GM19023 (cell line): ENCODE measurements around the gene FOXL3.

Experiments used
- ATAC-seq: cut with Tn5 transposase; IDR thresholded peaks from one replicate; pipeline ENCODE4 v1.9.1; 2021; ENCODE audit warnings: mild to moderate bottlenecking, moderate library complexity; ENCODE audit not compliant: unreplicated experiment

The FOXL3 gene

GRCh38 chr7:265998-266850, 23.7 kb upstream of the FOXL3 start:
- ATAC-seq: no peak

- no peak for ATAC-seq
Observed at GRCh38 chr7:266851-267840, 22.8 kb upstream of the FOXL3 start.

DNA sequence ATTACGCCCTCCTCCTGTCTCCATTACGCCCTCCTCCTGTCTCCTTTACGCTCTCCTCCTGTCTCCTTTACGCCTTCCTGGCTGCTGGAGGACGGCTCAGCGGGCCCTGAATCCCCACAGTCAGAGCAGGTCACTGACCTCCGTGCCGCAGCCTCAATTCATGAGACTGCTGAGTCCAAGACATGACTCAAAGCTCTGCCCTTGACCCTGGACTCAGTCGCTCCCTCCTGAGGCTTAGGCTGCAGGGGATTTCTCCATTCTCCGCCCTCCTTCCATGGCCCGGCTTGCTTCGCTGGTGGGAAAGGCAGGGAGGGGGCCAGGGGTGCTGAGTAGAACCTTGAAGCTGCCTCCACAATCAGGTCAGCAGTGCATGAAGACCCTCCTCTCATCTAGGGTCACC, 21.0 kb upstream of the FOXL3 start:
- ATAC-seq: no peak

DNA sequence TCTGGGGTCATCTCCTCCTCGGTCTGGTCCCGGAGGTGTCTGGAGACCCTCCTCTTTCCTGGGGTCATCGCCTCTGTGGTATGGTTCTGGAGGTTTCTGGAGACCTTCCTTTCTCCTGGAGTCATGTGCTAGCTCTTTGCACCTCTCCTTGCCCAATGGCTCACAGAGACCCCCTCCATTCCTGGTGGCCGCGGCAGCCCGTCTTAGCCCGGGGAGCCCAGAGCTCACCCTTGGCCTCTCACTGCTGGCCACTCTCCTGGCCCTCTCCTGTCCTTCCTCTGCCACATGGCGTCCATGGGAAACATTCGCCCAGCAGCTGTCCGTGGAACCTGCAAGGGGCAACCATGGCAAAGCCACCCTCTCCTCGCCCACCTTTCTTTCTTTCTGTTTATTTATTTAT, 20.2 kb upstream of the FOXL3 start:
- no peak for ATAC-seq

DNA sequence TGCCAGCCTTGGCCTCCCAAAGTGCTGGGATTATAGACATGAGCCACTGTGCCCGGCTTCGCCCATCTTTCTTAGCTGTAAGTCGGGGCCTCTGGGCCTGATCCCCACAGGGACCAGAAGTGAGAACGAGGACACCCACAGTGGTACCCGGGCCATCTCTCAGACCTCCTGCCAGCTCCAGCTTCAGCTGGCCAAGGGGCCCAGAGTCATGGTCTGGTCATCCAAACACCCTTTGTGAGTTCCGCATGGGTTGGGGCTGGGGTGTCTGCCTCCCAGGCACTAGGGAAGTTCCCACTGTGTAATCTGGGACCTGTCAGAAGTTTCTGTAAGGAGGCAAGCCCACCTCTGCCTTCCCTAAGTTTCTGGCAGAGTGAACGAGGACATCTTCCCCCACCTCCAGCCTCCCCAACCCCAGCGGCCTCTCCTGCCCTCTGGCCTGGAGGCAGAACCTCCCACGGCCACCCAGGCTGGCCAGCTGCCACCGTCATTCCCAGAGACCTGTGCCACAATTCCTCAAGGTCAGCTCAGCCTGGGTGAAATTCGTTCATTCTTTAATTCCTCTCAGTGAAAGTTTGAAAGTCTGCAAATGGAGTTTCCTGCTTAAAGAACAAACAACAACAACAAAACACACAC, 19.5 kb upstream of the FOXL3 start:
- ATAC-seq: no peak

DNA sequence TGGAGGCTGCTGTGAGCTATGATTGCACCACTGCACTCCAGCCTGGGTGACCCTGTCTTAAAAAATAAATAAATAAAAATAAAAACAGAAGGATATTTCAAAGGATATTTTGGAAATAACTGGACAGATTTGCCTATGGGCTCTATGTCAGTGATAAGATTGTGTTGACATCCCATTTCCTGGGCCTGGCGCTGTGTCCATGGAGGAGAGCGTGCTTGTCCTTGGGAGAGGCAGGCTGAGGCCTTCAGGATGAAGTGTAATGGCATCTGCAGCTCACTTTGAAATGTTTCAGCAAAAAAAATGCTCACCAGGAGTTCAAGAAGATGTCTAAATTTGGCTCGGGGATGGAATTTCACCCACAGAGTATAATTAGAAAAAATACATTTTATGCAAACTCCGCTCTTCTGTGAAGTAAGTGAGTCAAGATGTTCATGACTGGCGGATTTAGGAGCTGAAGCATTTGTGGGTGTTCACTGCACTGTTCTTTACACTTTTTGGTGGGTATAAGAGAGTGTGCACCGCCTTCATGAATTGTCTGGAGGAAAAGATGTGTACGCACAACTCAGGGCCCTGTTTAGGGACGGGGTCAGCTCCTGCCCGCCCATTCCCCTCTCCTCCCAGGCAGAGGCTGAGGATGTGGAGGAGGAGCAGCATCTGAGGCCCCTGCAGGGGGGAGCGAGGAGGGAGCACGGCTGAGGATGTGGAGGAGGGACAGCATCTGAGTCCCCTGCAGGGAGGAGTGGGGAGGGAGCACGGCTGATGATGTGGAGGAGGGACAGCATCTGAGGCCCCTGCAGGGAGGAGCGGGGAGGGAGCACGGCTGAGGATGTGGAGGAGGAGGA, 18.5 kb upstream of the FOXL3 start:
- ATAC-seq: no peak

DNA sequence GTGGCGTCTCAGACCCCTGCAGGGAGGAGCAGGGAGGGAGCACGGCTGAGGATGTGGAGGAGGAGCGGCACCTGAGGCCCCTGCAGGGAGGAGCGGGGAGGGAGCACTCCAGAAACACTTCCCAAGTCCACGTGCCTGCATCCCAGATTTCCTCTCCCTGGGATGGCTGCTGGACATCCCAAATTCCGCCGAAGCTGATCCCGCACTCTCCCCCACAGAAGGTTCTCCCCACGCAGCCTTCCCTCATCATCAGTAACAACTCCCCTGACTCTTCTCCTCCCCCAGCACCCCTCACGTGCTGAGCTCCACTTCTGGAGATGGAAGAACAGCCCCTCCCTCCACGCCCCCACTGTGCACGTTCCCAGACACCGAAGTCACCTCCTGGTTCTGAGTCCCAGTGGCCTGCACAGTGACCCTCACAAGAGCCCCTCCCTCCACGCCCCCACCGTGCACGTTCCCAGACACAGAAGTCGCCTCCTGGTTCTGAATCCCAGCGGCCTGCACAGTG, 17.8 kb upstream of the FOXL3 start:
- ATAC-seq: no peak

- no peak for ATAC-seq
Observed at GRCh38 chr7:272631-273030, 17.3 kb upstream of the FOXL3 start.

GRCh38 chr7:273327-273726, 16.6 kb upstream of the FOXL3 start:
- no peak for ATAC-seq

GRCh38 chr7:274266-274665, 15.7 kb upstream of the FOXL3 start:
- no peak for ATAC-seq

- ATAC-seq: no peak
Observed at GRCh38 chr7:276230-276835, 13.6 kb upstream of the FOXL3 start.

- ATAC-seq: no peak
Observed at GRCh38 chr7:277228-277627, 12.7 kb upstream of the FOXL3 start.

DNA sequence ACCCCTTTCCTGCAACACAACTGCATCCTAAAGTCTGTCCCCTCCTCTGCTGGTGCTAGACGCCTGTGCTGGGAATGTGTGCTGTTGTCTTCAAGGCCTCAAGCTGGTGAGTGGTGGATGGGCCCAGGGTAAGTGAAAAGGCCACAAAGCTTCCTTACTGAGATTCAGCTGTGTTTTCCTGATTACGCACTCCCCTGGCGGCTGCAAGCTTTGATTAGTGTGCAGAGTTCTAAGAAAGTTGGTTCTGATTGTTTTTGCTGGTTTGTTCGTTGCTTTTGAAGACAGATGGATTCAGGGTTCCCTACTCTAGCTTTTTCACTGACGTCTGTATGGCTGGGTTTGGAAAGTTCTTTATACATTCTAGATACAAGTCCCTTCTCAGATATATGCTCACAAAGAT, 11.9 kb upstream of the FOXL3 start:
- no peak for ATAC-seq

- ATAC-seq: no peak
Observed at GRCh38 chr7:279821-280220, 10.1 kb upstream of the FOXL3 start.

DNA sequence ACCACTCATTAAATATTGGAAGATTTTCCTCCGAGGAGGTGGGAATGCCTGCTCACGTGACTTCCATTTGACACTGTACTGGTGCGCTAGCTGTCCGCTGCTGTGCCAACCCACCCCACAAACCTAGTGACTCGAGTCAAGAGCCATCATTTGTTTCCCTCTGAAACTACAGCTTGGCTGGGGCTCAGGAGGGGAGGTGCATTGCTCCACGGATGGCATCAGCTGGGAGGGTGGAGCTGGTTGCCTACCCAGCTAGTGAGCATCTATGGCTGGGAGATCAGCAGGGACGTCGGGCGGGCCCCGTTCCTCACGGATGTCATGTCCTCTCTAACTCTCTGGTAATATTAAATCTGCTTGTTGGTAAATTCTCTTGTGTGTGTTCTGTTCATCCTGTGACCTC, 9.5 kb upstream of the FOXL3 start:
- ATAC-seq: no peak

- ATAC-seq: no peak
Observed at GRCh38 chr7:281637-282036, 8.3 kb upstream of the FOXL3 start.

DNA sequence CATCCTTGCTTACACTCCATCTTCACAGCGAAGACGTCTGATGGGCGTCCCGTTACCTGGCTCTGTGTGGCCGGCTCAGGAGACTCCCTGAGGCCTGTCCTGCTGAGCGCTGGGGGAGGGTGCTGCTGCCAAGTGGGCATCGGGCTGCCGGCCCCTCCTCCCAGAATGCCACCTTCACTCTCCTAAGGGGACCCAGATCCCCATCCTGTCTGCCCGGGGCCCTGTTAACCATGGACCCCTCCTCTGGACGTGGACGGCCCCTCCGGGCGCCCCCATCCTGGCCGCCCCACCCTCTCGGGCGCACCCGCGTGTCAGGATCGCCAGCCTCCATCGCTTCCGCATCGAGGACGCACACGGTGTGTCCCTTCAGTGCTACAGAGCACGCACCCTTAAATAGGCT, 7.3 kb upstream of the FOXL3 start:
- no peak for ATAC-seq

DNA sequence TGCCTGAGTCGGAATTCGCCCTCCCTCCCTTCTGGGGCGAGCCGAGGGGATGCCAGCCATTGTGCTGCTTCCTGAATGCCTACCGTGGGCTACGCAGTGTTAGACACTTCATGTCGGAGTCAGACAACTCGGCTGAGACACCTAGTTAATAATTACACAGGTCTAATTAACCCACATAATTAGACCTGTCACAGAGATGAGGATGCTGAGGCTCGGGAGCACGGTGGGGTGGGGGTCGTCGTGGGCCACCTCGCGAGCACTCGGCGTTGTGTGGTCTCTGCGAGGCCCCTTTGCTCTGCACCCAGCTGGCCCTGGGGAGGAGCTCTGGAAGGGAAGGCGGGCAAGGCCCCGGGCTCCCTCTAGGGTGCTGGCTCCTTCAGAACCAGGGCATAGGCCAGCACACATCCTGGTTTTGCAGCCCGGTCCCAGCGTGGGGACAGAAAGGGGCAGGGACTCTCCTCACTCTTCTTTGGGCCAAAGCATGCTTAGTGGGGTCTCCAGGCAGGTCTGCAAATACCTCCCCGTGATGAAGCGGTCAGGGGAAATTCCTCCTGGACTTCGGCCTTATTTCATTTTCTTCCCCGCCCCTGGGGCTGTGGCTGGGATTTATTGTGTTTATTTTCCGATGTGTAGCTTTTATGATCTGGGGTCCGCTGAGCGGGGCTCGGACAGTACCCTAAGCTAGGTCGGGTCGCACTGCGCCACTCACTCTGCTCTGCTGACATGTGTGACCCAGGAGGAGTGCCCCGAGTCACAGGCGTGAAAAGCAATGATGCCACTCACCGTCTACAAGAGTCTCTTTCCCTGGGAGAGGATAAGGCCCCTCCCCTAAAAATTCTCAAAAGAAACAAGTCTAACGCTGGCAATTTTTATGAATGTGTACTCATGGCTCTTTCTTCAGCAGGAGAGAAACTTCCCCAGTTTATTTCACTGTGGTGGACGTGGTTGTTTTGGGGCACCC, 4.9 kb upstream of the FOXL3 start:
- ATAC-seq: no peak

DNA sequence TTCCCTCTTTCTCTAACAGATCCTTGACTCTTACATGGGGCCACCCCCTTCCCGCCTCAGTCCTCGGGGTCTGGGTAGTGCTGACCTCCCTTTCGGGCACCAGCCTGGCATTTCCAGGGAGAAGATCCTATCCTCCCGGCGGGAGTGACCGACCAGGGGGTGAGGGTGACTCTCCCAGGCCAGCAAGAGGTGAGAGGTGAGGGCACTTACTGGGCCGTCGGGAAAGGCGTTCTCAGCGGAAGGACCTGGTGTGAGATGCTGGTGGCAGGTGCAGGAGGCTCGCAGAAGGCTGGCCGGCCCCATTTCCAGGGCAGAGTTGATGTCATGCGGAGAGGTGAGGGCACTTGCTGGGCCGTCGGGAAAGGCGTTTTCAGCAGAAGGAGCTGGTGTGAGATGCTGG, 4.2 kb upstream of the FOXL3 start:
- ATAC-seq: no peak
